Measurements from ENCODE around the gene LRMDA.

DNA sequence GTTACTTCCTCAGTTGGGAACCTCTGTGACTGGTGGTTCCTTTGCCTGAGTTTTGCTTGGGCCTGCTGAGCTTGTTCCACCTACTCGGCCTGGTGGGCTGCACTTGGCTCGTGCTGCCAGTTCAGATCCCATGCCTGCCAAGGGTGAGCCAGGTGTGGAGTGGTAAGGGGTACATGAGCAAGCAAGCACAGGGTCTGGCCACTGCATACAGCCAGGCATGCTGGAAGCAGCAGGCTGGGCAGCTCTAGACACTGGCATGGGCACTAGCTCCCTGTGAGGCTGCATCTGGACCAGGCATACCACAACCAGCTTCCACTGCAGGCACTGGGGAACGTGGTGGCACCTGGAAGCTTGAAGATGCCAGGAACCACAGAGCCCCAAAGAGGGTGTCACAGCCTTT lies 624.0 kb downstream of the LRMDA start:
- TF ChIP-seq RAD21 (conservative IDR thresholded peaks at IDR 0.05 in 1 of 2, IDR thresholded peaks at IDR 0.05 in 1 of 2) (no peak), ZFP36 (IDR thresholded peaks at IDR 0.05; ENCODE audit: borderline replicate concordance, partially characterized antibody) (no peak), EP300 (IDR thresholded peaks at IDR 0.05) (no peak), POLR2A (IDR thresholded peaks at IDR 0.05; ENCODE audit: low read length) (no peak), CHD4 (IDR thresholded peaks at IDR 0.05; ENCODE audit: borderline replicate concordance) (no peak), PHF8 (IDR thresholded peaks at IDR 0.05; ENCODE audit: borderline replicate concordance, low read depth) (no peak), TP53 (CRISPR knock-in tag; IDR thresholded peaks at IDR 0.05) (no peak), NR3C1 (IDR thresholded peaks at IDR 0.05) (no peak)
- TF ChIP-seq, protein P1, sequence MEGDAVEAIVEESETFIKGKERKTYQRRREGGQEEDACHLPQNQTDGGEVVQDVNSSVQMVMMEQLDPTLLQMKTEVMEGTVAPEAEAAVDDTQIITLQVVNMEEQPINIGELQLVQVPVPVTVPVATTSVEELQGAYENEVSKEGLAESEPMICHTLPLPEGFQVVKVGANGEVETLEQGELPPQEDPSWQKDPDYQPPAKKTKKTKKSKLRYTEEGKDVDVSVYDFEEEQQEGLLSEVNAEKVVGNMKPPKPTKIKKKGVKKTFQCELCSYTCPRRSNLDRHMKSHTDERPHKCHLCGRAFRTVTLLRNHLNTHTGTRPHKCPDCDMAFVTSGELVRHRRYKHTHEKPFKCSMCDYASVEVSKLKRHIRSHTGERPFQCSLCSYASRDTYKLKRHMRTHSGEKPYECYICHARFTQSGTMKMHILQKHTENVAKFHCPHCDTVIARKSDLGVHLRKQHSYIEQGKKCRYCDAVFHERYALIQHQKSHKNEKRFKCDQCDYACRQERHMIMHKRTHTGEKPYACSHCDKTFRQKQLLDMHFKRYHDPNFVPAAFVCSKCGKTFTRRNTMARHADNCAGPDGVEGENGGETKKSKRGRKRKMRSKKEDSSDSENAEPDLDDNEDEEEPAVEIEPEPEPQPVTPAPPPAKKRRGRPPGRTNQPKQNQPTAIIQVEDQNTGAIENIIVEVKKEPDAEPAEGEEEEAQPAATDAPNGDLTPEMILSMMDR (IDR thresholded peaks at IDR 0.05) = no peak

Data from A549 (cell line).